SK-N-SH (cell line): ENCODE measurements around the gene CSTF3. TPM values are rescaled to one million over a fixed set of nuclear protein-coding genes. Genes with fewer than 3 reads are reported as not detected.

Experiments
- CTCF ChIA-PET: fragments of 300-600, 350-600 bp; formaldehyde crosslinking; extraction: SDS; loops from one replicate; lab custom pipeline; 2021; lab: Yijun Ruan, JAX
- POLR2A ChIA-PET: fragments of 350-600 bp; sonication (Branson Sonifier 250); formaldehyde crosslinking; extraction: SDS; loops from one replicate; lab custom pipeline; 2020; ENCODE audit warnings: antibody characterized with exemption, inconsistent platforms; lab: Yijun Ruan, JAX
- DNase-seq: peaks from one replicate; pipeline ENCODE4 v3.0.0; 2012
- H2AFZ ChIP-seq: fragments of 200-600 bp; sonication (generic); 2 replicates; pipeline ENCODE4 v1.8.1; 2016; ENCODE audit warnings: antibody characterized with exemption, mild to moderate bottlenecking, low read depth
- H3F3A ChIP-seq: fragments of 200-600 bp; sonication (generic); replicated peaks from 2 replicates; pipeline ENCODE3; 2016; ENCODE audit warnings: antibody characterized with exemption, mild to moderate bottlenecking; ENCODE audit not compliant: insufficient read depth
- H3K27ac ChIP-seq, 2 experiments: fragments of 200-500 bp in 1 of 2; fragments of 200-600 bp in 1 of 2; sonication (Bioruptor generic) in 1 of 2; sonication (generic), shearing (Covaris generic) in 1 of 2; 2 replicates each; pipeline versions ENCODE4 v1.5.1 to v1.6.1; 2014 to 2016; ENCODE audit warnings: low read depth in 2 of 2, inconsistent platforms in 1 of 2, low read length in 1 of 2, mild to moderate bottlenecking in 1 of 2, mixed read lengths in 1 of 2
- H3K27me3 ChIP-seq: fragments of 200-600 bp; sonication (generic), shearing (Covaris generic); 2 replicates; pipeline ENCODE4 v1.6.1; 2016; ENCODE audit warnings: mixed run types; ENCODE audit not compliant: insufficient read depth
- H3K36me3 ChIP-seq, 2 experiments: fragments of 200-500 bp in 1 of 2; fragments of 200-600 bp in 1 of 2; sonication (Bioruptor generic) in 1 of 2; sonication (generic) in 1 of 2; replicated peaks in 1 of 2; 2 replicates each; pipeline versions ENCODE3 to v1.5.1; 2014 to 2016; ENCODE audit warnings: low read length in 1 of 2, mild to moderate bottlenecking in 1 of 2; ENCODE audit not compliant: insufficient read depth in 2 of 2, control insufficient read depth in 1 of 2
- H3K4me1 ChIP-seq, 2 experiments: fragments of 200-500 bp in 1 of 2; fragments of 200-600 bp in 1 of 2; sonication (Bioruptor generic) in 1 of 2; sonication (generic), shearing (Covaris generic) in 1 of 2; 2 replicates each; pipeline versions ENCODE4 v1.5.1 to v1.6.1; 2014 to 2016; ENCODE audit warnings: low read depth in 1 of 2, low read length in 1 of 2, mixed run types in 1 of 2; ENCODE audit not compliant: insufficient read depth in 2 of 2, control insufficient read depth in 1 of 2
- H3K4me2 ChIP-seq: fragments of 200-600 bp; sonication (generic), shearing (Covaris generic); 2 replicates; pipeline ENCODE4 v1.6.1; 2017; ENCODE audit warnings: mixed run types
- H3K4me3 ChIP-seq, 2 experiments: fragments of 200-500 bp in 1 of 2; fragments of 200-600 bp in 1 of 2; sonication (Bioruptor generic) in 1 of 2; sonication (generic), shearing (Covaris generic) in 1 of 2; 2 replicates each; pipeline versions ENCODE4 v1.5.1 to v1.8.1; 2014 to 2016; ENCODE audit warnings: low read depth in 2 of 2, inconsistent platforms in 1 of 2, low read length in 1 of 2, mild to moderate bottlenecking in 1 of 2, mixed read lengths in 1 of 2, moderate library complexity in 1 of 2
- H3K79me2 ChIP-seq: fragments of 200-600 bp; sonication (generic); 2 replicates; pipeline ENCODE4 v1.8.1; 2017; ENCODE audit warnings: mild to moderate bottlenecking; ENCODE audit not compliant: insufficient read depth
- H3K9ac ChIP-seq: fragments of 200-600 bp; sonication (generic); 2 replicates; pipeline ENCODE4 v1.6.1; 2017; ENCODE audit warnings: mixed run types
- H3K9me2 ChIP-seq: fragments of 200-600 bp; sonication (generic); 2 replicates; pipeline ENCODE4 v1.6.1; 2017; ENCODE audit warnings: mixed run types
- H3K9me3 ChIP-seq: fragments of 200-600 bp; sonication (generic); 2 replicates; pipeline ENCODE4 v1.6.1; 2017; ENCODE audit warnings: mixed run types, mild to moderate bottlenecking, moderate library complexity
- H4K20me1 ChIP-seq: fragments of 200-600 bp; sonication (generic); 2 replicates; pipeline ENCODE4 v1.6.1; 2017; ENCODE audit warnings: mild to moderate bottlenecking, mixed run types; ENCODE audit not compliant: insufficient read depth
- JUND ChIP-seq: IDR thresholded peaks from 2 replicates; pipeline ENCODE4 v1.4.0; 2012
- MAX ChIP-seq: IDR thresholded peaks from 2 replicates; pipeline ENCODE4 v1.4.0; 2012; ENCODE audit warnings: low read depth
- MXI1 ChIP-seq: IDR thresholded peaks from 2 replicates; pipeline ENCODE4 v1.6.1; 2012; ENCODE audit warnings: mild to moderate bottlenecking, low read depth, low read length, improper control_type of control experiment
- POLR2AphosphoS5 ChIP-seq: IDR thresholded peaks from 2 replicates; pipeline ENCODE4 v1.6.1; 2012; ENCODE audit warnings: low read depth, low read length
- RCOR1 ChIP-seq: fragments of 150-350 bp; IDR thresholded peaks from 2 replicates; pipeline ENCODE4 v1.6.1; 2017; ENCODE audit warnings: antibody characterized with exemption, low read length
- REST ChIP-seq: IDR thresholded peaks from 2 replicates; pipeline ENCODE4 v1.6.1; 2012; ENCODE audit warnings: mild to moderate bottlenecking, low read depth, low read length, moderate library complexity
- RFX5 ChIP-seq: IDR thresholded peaks from 2 replicates; pipeline ENCODE4 v1.6.1; 2012; ENCODE audit warnings: mild to moderate bottlenecking, improper control_type of control experiment, low read length
- SIN3A ChIP-seq: IDR thresholded peaks from 2 replicates; pipeline ENCODE4 v1.6.1; 2012; ENCODE audit warnings: low read depth, mild to moderate bottlenecking, low read length, moderate library complexity, borderline replicate concordance
- WGBS: methylation state at CpG from one replicate; pipeline ENCODE4 v1.1.6; 2017; ENCODE audit warnings: low lambda C conversion rate; 5-methylcytosine and 5-hydroxymethylcytosine counted together
- polyA plus RNA-seq, 3 experiments: library from polyadenylated mRNA; depleted of rRNA; stranded (reverse); fragments of >200 nt; gene quantifications; 2 replicates each; pipeline ENCODE4 v1.2.3, GENCODE V29; 2012
- TF ChIP-seq, protein P1 (sequence below): IDR thresholded peaks from 2 replicates; pipeline ENCODE4; 2012

Gene CSTF3
- polyA plus RNA-seq, 1 of the 3 experiments (the other 2 are of a cell fraction) = 26.3 TPM

GRCh38 chr11:33040862-33041453 is 120.3 kb downstream of the CSTF3 start (continued):
- no peak for TF ChIP-seq REST
- no peak for TF ChIP-seq JUND
- TF ChIP-seq, protein P1, sequence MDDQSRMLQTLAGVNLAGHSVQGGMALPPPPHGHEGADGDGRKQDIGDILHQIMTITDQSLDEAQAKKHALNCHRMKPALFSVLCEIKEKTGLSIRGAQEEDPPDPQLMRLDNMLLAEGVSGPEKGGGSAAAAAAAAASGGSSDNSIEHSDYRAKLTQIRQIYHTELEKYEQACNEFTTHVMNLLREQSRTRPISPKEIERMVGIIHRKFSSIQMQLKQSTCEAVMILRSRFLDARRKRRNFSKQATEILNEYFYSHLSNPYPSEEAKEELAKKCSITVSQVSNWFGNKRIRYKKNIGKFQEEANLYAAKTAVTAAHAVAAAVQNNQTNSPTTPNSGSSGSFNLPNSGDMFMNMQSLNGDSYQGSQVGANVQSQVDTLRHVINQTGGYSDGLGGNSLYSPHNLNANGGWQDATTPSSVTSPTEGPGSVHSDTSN = no peak
- no peak for TF ChIP-seq MXI1

DNA sequence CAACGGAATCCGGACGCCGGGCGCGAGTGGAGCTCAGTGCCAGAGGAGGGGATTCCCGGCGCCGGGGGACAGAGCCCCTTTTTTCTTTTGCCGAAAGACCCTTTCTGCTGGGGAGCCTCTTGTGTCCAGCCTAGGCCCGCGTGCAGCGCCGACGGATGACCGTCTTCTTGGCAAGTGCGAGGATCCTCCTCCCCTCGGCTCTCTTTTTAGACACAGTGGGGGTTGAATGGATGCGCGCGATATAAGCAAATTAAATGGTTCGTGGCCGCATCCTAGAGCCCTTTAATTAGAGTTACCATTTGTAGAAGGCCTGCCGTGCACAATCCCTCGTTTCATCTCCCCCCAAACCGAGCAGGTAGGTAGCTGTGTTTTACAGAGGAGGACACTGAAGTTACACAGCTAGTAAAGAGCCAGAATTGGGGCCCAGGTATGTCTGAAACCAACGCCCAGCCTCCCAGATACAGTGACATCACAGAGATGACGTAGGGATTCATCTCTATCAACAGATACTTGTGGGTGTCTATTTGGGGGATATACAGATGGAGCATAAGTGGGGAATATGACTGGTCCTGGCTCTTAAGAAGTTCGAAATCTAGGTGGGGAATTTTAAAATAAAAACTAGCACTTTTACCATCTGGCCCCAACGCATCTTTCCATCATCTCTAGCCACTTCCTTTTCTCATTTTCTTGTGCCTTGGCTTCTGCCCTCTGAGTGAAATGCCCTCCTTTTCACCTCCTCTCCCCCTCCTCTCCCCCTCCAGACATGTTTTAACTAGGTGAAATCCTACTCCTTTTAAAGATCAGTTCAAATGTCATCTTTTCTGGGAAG is 121.0 kb downstream of the CSTF3 start:
- peaks cover 8 to 37% of the 10 kb centered on the region in 2 experiments; a peak in 3 of 4 replicates for H3K4me1 ChIP-seq
- peaks cover 16 to 17% of the 10 kb centered on the region in 2 experiments for H3K36me3 ChIP-seq
- H3K79me2 ChIP-seq = peaks cover 42% of the 10 kb centered on the region
- TF ChIP-seq RCOR1 = no peak
- 0 out of 2 replicates have a peak, but pooled peaks have one; percentile 5 for TF ChIP-seq POLR2AphosphoS5
- 0 out of 2 replicates have a peak, but pooled peaks have one; percentile 72 for TF ChIP-seq SIN3A
- TF ChIP-seq MAX = peak; percentile 80; the same call in 1 of the 2 replicates
- TF ChIP-seq RFX5 = peak; percentile 78
- H3K27ac ChIP-seq = peak overlapping the region; percentile 94 to 96
- peaks cover 3% of the 10 kb centered on the region for H3F3A ChIP-seq
- WGBS = 4% methylated on average over 19 of the region's 30 CpGs
- H3K4me2 ChIP-seq = peak overlapping the region; percentile 85
- H3K9ac ChIP-seq = peak overlapping the region; percentile 94
- CTCF ChIA-PET = interaction anchor here (0.9 to 1.8 kb wide), 7 partner anchors 9 to 146 kb away, joined by 3 to 13 read pairs (median 4); partner anchors contain the start of gene DEPDC7
- H3K9me3 ChIP-seq = no peaks in the 10 kb centered on the region
- peak overlapping the region; percentile 71 to 77 for H3K4me3 ChIP-seq
- POLR2A ChIA-PET = interaction anchor here (0.6 to 2.2 kb wide), 8 partner anchors 13 to 148 kb away, joined by 3 to 11 read pairs (median 4); partner anchors contain the start of genes DEPDC7 and QSER1
- H2AFZ ChIP-seq = peak overlapping the region; percentile 99; the same call in 1 of the 2 replicates
- no peaks in the 10 kb centered on the region for H3K9me2 ChIP-seq
- H4K20me1 ChIP-seq = no peaks in the 10 kb centered on the region
- H3K27me3 ChIP-seq = no peaks in the 10 kb centered on the region
- peak; percentile 43 for DNase-seq
